Central memory CD4-positive, alpha-beta T cell (primary cell): ENCODE data around the gene ABCC5.
"Not testable (repeated sequence)": the region's sequence is repeated elsewhere in the genome, so short reads cannot be mapped to it uniquely, and the experiment has no call there.

Experiments
- DNase-seq: peaks from one replicate; pipeline ENCODE4 v3.0.0; 2022

ABCC5 gene

GRCh38 chr3:183884427-183885296 lies 133.0 kb downstream of the ABCC5 start, which contains the start of gene PARL:
Gene PARL, minus strand, starts transcription at chr3:183884880. Its CDS starts 34 bp downstream, at chr3:183884846.
- peak; percentile 91 for DNase-seq

DNA sequence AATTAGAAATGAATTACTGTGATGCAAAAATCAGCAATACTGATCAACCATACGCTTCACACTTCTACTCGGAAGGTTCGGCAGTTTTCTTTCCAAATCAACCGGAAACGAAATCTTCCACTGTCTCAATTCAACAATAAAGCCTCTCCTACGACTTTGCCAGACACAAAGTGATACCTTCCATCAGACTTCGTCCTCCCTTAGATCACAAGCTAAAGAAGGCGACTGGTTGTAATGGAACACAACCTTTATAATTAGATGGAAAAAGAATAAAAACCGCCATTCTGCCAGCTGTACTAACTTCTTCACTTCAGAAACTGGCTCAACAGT lies 133.6 kb downstream of the ABCC5 start:
- no peak for DNase-seq

- DNase-seq: no peak
Observed at GRCh38 chr3:183883291-183884096, 134.2 kb downstream of the ABCC5 start.

DNA sequence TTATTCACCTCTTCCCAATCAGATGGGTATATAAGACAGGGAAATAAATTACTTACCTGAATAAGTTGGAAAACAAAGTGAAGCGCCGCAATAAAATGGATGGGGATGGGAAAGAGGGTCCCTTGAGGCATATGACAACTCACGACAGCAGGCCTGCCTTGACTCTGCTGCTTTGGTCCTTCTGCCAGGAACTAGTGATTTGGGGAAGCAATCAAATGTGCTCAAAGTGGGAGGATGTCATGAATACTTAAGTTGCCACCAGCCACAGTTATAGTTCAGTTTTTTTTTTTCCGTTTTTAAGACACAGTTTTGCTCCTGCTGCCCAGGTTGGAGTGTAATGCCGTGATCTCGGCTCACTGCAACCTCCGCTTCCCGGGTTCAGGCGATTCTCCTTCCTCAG lies 137.6 kb downstream of the ABCC5 start:
- DNase-seq: no peak

- no peak for DNase-seq
Observed at GRCh38 chr3:183879243-183879642, 138.4 kb downstream of the ABCC5 start.

DNA sequence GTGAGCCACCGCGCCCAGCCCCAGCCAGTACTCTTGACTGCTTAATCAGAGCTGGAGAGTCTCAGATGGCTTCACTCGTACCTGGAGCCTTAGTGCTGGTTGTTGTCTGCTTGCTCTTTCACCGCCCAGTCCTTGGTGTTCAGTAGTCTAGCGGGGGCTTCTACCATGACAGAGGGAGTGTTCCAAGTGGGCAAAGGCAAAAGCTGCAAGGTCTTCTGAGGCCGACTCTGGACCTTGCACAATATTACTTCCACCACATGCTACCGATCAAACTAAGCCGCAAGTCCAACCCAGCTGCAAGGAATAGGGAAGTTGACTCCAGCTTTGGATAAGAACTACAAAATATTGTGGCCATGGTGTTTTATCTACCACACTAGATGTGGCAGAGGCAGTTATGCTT lies 139.6 kb downstream of the ABCC5 start:
- no peak for DNase-seq

- DNase-seq: not testable (repeated sequence)
Observed at GRCh38 chr3:183877227-183877626, 140.5 kb downstream of the ABCC5 start.

GRCh38 chr3:183875411-183875810 lies 142.3 kb downstream of the ABCC5 start:
- no peak for DNase-seq

- no peak for DNase-seq
Observed at GRCh38 chr3:183873914-183874313, 143.8 kb downstream of the ABCC5 start.

DNA sequence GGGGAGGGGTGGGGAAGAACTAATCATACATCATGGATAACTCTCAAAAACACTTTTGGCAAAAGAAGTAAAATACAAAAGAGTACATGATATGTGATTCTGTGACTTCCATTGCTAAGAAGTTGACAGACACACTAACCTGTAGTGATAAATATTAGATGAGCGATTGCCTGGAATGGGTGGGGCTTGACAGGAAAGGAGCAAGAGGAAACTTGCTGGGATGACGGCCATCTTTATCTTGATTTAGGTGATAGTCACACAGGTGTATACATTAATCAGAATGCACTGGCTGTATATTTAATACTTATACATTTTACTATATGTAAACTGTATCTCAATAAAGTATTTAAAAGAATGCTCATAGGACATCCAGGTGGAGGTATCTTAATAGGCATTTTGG lies 146.1 kb downstream of the ABCC5 start:
- DNase-seq: no peak

GRCh38 chr3:183870563-183870962 lies 147.1 kb downstream of the ABCC5 start:
- no peak for DNase-seq
